ENCODE data around the gene ANKRD29. TPM values are rescaled to one million over a fixed set of nuclear protein-coding genes. Genes with fewer than 3 reads are reported as not detected.
"Not testable (repeated sequence)": the region's sequence is repeated elsewhere in the genome, so short reads cannot be mapped to it uniquely, and the experiment has no call there.

Gene ANKRD29
- polyA plus RNA-seq, 4 donors, result 0.96 to 2.9 (median 1.0) TPM

GRCh38 chr18:23618862-23619387, 43.8 kb downstream of the ANKRD29 start:
- DNase-seq (ENCODE audit: low read depth in 4 of 4, low spot score in 3 of 4), result no peak

GRCh38 chr18:23617412-23618014, 45.2 kb downstream of the ANKRD29 start:
- DNase-seq (ENCODE audit: low read depth in 4 of 4, low spot score in 3 of 4), result no peak

GRCh38 chr18:23616258-23616657, 46.5 kb downstream of the ANKRD29 start:
- DNase-seq (ENCODE audit: low read depth in 4 of 4, low spot score in 3 of 4), result no peak

GRCh38 chr18:23614891-23615290, 47.8 kb downstream of the ANKRD29 start:
- DNase-seq (ENCODE audit: low read depth in 4 of 4, low spot score in 3 of 4), result no peak

- no peak for DNase-seq (ENCODE audit: low read depth in 4 of 4, low spot score in 3 of 4)
These were observed 48.3 kb downstream of the ANKRD29 start for GRCh38 chr18:23614413-23614812.

- DNase-seq (ENCODE audit: low read depth in 4 of 4, low spot score in 3 of 4), result not testable (repeated sequence)
These were observed 49.6 kb downstream of the ANKRD29 start for GRCh38 chr18:23613091-23613475.

- no peak for DNase-seq (ENCODE audit: low read depth in 4 of 4, low spot score in 3 of 4)
These were observed 50.1 kb downstream of the ANKRD29 start for GRCh38 chr18:23612434-23613090.

- DNase-seq (ENCODE audit: low read depth in 4 of 4, low spot score in 3 of 4), result no peak
These were observed 53.2 kb downstream of the ANKRD29 start for GRCh38 chr18:23609390-23610023.

- DNase-seq (ENCODE audit: low read depth in 4 of 4, low spot score in 3 of 4), result no peak
These were observed 54.5 kb downstream of the ANKRD29 start for GRCh38 chr18:23608211-23608610.

GRCh38 chr18:23605941-23606340, 56.8 kb downstream of the ANKRD29 start:
- no peak for DNase-seq (ENCODE audit: low read depth in 4 of 4, low spot score in 3 of 4)

- no peak for DNase-seq (ENCODE audit: low read depth in 4 of 4, low spot score in 3 of 4)
These were observed 62.9 kb downstream of the ANKRD29 start for GRCh38 chr18:23599809-23600208.

- no peak for DNase-seq (ENCODE audit: low read depth in 4 of 4, low spot score in 3 of 4)
These were observed 66.5 kb downstream of the ANKRD29 start for GRCh38 chr18:23596183-23596582.

- no peak for DNase-seq (ENCODE audit: low read depth in 4 of 4, low spot score in 3 of 4)
These were observed 67.1 kb downstream of the ANKRD29 start for GRCh38 chr18:23595591-23595990.

- no peak for DNase-seq (ENCODE audit: low read depth in 4 of 4, low spot score in 3 of 4)
These were observed 69.0 kb downstream of the ANKRD29 start for GRCh38 chr18:23593720-23594119.

- no peak for DNase-seq (ENCODE audit: low read depth in 4 of 4, low spot score in 3 of 4)
These were observed 69.8 kb downstream of the ANKRD29 start for GRCh38 chr18:23592911-23593310.

- no peak for DNase-seq (ENCODE audit: low read depth in 4 of 4, low spot score in 3 of 4)
These were observed 71.7 kb downstream of the ANKRD29 start for GRCh38 chr18:23591011-23591410.

GRCh38 chr18:23588836-23589560, 73.7 kb downstream of the ANKRD29 start:
- DNase-seq (ENCODE audit: low read depth in 4 of 4, low spot score in 3 of 4), result no peak

GRCh38 chr18:23587220-23587642, 75.5 kb downstream of the ANKRD29 start:
- DNase-seq (ENCODE audit: low read depth in 4 of 4, low spot score in 3 of 4), result no peak

- DNase-seq (ENCODE audit: low read depth in 4 of 4, low spot score in 3 of 4), result peak; percentile 81 to 87 (median 84)
These were observed 76.2 kb downstream of the ANKRD29 start, which contains the start of gene NPC1 for GRCh38 chr18:23586249-23587196. Gene NPC1 (minus strand): TSS chr18:23586506. CDS start chr18:23586343, 163 bp downstream.

- DNase-seq (ENCODE audit: low read depth in 4 of 4, low spot score in 3 of 4), result no peak
These were observed 76.8 kb downstream of the ANKRD29 start for GRCh38 chr18:23585897-23586248.

All from left renal pelvis (tissue), 4 donors.